Midbrain (tissue), 1 donor: ENCODE results near the gene TNFRSF18.

Experiments used
- DNase-seq: peaks from one replicate; lab custom pipeline; 2025; lab: John Stamatoyannopoulos, UW

The TNFRSF18 gene

GRCh38 chr1:1240348-1240732, 33.9 kb upstream of the TNFRSF18 start:
- no peak for DNase-seq

GRCh38 chr1:1239614-1240347, 33.4 kb upstream of the TNFRSF18 start:
- no peak for DNase-seq

GRCh38 chr1:1239227-1239613, 32.8 kb upstream of the TNFRSF18 start:
- no peak for DNase-seq

- no peak for DNase-seq
These were observed 32.3 kb upstream of the TNFRSF18 start for GRCh38 chr1:1238702-1239178.

- no peak for DNase-seq
These were observed 31.7 kb upstream of the TNFRSF18 start for GRCh38 chr1:1237874-1238701.

- DNase-seq, result no peak
These were observed 30.8 kb upstream of the TNFRSF18 start for GRCh38 chr1:1236945-1237873.

- no peak for DNase-seq
These were observed 29.9 kb upstream of the TNFRSF18 start for GRCh38 chr1:1236176-1236763.

GRCh38 chr1:1235016-1235744, 28.8 kb upstream of the TNFRSF18 start:
- DNase-seq, result no peak

GRCh38 chr1:1234180-1234808, 27.9 kb upstream of the TNFRSF18 start:
- DNase-seq, result no peak

GRCh38 chr1:1233567-1233892, 27.1 kb upstream of the TNFRSF18 start:
- no peak for DNase-seq

- no peak for DNase-seq
These were observed 26.6 kb upstream of the TNFRSF18 start for GRCh38 chr1:1232796-1233566.

GRCh38 chr1:1232208-1232795, 25.9 kb upstream of the TNFRSF18 start, which contains the start of gene B3GALT6:
B3GALT6 (plus strand) TSS chr1:1232237; CDS start chr1:1232279, 42 bp downstream.
- DNase-seq, result no peak

GRCh38 chr1:1231400-1232207, 25.2 kb upstream of the TNFRSF18 start, which contains the start of gene SDF4:
SDF4 (minus strand) TSS chr1:1232001; CDS start chr1:1228772, 3,229 bp downstream.
- peak; percentile 96 for DNase-seq

- DNase-seq, result no peak
These were observed 24.4 kb upstream of the TNFRSF18 start for GRCh38 chr1:1230656-1231399.

- DNase-seq, result no peak
These were observed 23.4 kb upstream of the TNFRSF18 start for GRCh38 chr1:1229770-1230169.

- no peak for DNase-seq
These were observed 22.4 kb upstream of the TNFRSF18 start for GRCh38 chr1:1228596-1229321.

GRCh38 chr1:1228187-1228586, 21.8 kb upstream of the TNFRSF18 start:
- DNase-seq, result no peak
